Stimulated activated CD4-positive, alpha-beta T cell treated with anti-CD3 and anti-CD28 coated beads, Interleukin-12 subunit alpha, Interleukin-12 subunit beta, amount 100 ng/mL, for 48 hours (primary cell): Measurements from ENCODE around the gene OR5B21.

Source experiments
- DNase-seq, 3 donors: peaks; one replicate each; pipeline ENCODE4 v3.0.0-alpha.2; 2020; ENCODE audit warnings: low read depth in 2 of 3, low spot score in 1 of 3

The OR5B21 gene

GRCh38 chr11:58508005-58508404 is at the start of gene OR5B21:
TSS of gene OR5B21 (minus strand) at chr11:58508105. CDS start at chr11:58508105, 0 bp downstream.
- DNase-seq = no peak

DNA sequence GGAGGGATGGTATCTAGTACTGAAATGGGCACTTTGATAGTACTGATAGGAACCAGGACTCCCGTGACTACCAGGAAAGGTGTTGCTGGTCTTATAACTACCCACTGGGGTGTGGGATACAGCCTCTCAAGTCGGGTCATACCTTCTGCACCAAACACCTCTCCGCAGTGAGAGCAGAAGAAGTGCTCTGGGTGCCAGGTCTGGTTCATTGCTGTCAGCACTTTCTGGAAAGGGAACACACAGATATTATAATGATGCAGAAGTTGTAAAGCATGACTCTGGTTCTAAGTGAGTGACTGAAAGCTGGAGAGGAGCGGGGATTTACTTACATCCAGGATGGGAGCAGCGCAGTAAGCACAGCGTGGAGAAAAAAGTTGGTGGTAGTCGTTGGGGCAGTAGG is 41.7 kb upstream of the OR5B21 start:
- no peak for DNase-seq

DNA sequence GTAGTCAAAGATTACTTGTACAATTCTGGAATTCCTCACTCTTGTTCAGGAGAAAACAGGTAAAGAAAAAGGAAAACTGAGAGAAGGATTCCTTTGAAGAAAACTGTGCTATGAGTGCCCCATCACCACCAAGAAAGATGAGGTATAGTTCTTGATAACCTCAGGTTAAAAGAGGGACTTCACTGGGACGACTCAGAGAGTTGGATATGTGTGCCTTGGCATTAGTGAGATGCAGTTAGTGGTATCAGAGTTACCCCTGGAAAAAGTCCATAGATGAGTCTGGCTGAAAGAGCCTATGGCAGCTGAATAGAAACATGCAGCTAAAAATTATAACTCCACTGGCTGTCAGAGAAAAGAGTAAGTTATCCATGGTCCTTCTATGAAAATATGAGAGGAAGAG is 38.9 kb upstream of the OR5B21 start:
- no peak for DNase-seq

GRCh38 chr11:58531865-58532341 is 24.0 kb upstream of the OR5B21 start:
- DNase-seq = no peak

DNA sequence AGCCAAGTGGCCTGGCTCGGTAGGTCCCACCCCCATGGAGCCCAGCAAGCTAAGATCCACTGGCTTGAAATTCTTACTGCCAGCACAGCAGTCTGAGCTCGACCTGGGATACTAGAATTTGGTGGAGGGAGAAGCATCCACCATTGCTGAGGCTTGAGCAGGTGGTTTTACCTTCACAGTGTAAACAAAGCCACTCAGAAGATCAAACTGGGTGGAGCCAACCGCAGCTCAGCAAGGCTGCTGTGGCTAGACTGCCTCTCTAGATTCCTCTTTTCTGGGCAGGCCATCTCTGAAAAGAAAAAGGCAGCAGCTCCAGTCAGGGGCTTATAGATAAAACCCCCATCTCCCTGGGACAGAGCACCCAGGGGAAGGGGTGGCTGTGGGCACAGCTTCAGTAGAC is 22.3 kb upstream of the OR5B21 start:
- no peak for DNase-seq

DNA sequence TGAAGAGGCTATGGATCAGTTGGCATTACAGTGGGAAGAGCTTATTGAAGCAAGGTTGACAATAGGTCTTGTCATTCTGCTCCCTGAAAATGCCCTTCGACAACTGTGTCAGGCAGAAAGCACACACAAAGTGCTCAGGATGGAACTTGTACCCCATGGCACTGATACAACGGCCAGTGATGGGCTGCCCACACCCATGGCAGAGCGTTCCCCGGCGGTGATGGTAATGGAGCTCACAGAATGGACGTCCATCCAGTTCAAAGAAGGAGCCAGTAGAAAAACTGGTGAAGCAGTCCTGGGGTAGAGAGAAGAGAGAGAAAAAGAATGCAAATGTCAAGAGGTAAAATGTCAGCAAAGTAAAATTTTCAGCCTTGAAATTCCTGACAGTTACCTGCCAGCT is 19.5 kb upstream of the OR5B21 start:
- no peak for DNase-seq

GRCh38 chr11:58526721-58527120 is 18.8 kb upstream of the OR5B21 start:
- DNase-seq = no peak

DNA sequence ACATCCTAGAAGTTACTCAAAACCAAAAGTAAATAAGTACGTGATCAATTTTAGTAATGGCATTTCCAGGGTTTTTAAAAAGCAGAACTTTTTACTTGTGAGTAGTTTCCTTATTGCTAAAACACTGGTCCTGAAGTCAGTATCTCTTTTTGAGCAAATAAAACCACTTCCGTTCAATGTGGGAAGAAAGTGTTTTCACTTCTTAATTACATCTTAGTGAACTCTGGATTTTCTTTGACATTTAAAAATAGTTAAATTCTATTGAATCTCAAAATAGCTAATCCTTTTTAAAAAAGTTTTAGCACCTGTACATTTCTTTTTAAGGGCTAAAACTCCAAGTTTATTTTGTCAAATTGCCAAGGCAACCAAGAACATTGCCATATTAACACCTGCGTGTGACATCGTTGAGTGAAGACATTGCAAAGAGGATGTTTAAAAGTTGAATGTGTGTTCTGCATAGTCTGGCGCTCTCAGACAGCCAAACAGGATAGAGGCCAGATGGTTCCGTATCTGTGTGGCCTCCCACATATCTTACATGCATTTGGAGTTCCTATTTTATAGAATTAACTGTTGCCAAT is 17.2 kb upstream of the OR5B21 start:
- no peak for DNase-seq

- peak in 2 of 3 donors; percentile 34 to 45 for DNase-seq
Measured at GRCh38 chr11:58524232-58525036, 16.5 kb upstream of the OR5B21 start.

DNA sequence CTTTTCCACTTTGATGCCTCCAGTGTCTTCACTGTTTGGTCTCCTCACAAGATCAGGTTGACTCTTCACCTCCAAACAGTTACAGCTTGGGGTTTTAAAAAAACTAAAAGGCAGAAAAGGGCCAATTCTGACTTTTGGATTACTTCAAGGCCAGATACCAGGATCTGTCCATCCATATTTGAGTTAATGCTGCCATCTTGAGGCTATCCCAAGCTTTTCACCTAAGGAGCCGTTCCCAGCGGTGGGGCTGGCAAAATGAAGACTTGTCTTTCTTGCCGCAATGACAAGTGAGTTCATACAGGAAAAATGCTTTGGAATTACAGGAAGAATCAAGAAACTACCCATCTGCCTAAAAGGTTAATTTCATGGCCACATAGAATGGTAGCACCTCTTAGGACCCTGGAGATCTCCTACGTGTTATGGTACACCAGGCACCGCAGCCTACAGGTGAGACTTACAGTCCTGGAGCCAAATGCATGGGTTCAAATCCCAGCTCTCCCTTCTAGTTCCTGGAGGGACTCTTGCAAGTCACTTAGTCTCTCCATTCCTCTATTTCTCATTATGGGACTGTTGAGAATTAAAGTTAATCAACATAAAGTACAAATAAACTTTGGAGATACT is 6.0 kb upstream of the OR5B21 start:
- no peak for DNase-seq

DNA sequence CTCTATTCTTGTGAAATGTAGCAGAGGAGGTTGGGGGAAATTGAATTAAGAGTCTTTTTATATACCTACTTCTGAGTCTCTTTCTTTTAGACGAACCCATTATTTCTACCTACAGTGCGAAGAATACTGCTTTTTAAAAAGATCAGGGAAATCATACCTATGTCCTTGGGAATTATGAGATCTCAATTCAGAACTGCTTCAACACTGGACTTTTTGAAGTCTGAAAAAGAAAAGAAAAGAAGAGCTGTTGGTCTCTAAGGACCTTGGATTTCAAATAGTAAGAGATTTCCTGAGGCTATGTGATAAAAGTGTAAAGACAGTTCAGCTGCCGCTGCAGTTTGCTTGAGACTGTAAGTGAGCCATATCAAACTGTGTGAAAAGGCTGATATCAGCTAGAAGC is 3.7 kb upstream of the OR5B21 start:
- no peak for DNase-seq

- DNase-seq = no peak
Measured at GRCh38 chr11:58509748-58510147, 1.8 kb upstream of the OR5B21 start.

GRCh38 chr11:58508814-58509213 is 909 bp upstream of the OR5B21 start:
- no peak for DNase-seq

GRCh38 chr11:58507355-58507754 is 550 bp downstream of the OR5B21 start:
- DNase-seq = no peak

GRCh38 chr11:58506935-58507334 is 970 bp downstream of the OR5B21 start:
- no peak for DNase-seq

GRCh38 chr11:58505849-58506248 is 2.1 kb downstream of the OR5B21 start:
- DNase-seq = no peak

DNA sequence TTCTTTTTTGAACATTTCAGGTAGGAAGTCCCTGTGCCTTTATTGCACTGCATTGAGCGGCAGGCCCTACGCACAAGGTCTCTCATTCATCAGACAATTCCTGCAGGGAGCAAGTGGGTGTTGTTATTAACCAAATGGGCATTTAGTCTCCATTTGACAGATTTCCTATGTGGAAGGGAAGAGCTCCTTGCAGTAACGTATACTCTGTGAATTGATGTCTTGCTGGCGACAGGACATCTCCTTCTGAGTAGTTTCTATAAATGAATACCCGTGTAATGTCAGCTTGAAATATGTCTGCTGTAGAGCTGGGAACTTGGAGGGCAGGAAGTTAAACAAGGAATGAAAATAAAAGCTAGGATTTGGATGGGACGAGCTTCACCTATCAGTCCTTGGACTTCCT is 3.7 kb downstream of the OR5B21 start:
- DNase-seq = no peak

- DNase-seq = no peak
Measured at GRCh38 chr11:58503361-58503856, 4.5 kb downstream of the OR5B21 start.

DNA sequence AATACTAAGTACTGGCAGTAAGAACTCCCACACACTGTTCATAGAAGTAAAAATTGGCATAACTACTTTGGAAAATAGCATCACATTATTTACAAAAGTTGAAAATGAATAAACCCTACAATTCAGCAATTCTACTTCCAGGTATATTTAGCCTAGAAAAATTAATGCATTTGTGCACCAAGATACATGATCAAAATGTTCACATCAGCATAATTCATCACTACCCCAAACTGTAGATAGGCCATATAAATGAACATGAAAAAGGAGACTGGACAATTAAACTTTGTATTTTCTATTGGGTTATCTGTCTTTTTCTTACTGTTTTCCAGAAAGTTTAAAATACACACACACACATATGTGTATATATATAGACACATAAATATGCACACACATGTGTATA is 5.9 kb downstream of the OR5B21 start:
- no peak for DNase-seq

DNA sequence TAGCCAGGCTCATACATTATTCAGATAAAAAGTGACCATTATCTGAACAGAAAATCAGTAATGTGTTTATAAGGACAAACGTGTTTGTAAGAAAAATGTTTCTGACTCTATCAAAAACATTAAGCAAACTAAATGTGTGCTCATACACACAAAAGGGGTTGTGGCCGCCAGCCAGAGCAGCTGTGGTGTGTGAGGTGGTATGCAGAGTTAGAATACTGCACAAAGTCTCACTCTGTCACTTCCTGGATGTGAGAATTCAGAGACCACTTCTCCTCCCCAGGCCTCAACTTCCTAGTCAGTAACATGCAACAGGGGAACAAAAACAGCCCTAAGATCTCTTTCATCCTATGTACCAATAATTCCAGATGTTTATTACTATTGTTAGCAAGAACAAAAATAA is 9.4 kb downstream of the OR5B21 start:
- DNase-seq = no peak

GRCh38 chr11:58497951-58498350 is 10.0 kb downstream of the OR5B21 start:
- DNase-seq = no peak

GRCh38 chr11:58495906-58496305 is 12.0 kb downstream of the OR5B21 start:
- no peak for DNase-seq
